NT2/D1 (cell line): ENCODE results near the gene CORO7.

Experiments
- YY1 ChIP-seq: IDR thresholded peaks from 2 replicates; pipeline ENCODE4 v1.6.1; 2011; ENCODE audit not compliant: insufficient read length, insufficient read depth
- ZNF274 ChIP-seq: IDR thresholded peaks from 2 replicates; pipeline ENCODE4 v1.6.1; 2011; ENCODE audit warnings: mild to moderate bottlenecking, low read depth, low read length

GRCh38 chr16:4364196-4365013 is 52.0 kb downstream of the CORO7 start:
- TF ChIP-seq YY1 (no peak), ZNF274 (no peak)
